ENCODE results near the gene KDM8.
"Not testable (repeated sequence)": the region's sequence is repeated elsewhere in the genome, so short reads cannot be mapped to it uniquely, and the experiment has no call there.

The KDM8 gene

GRCh38 chr16:27244363-27244755 is 41.0 kb downstream of the KDM8 start:
- DNase-seq = no peak

GRCh38 chr16:27245276-27246172 is 42.2 kb downstream of the KDM8 start:
- DNase-seq = peak in 3 of 14 donors; percentile 27 to 76 (median 34)

DNA sequence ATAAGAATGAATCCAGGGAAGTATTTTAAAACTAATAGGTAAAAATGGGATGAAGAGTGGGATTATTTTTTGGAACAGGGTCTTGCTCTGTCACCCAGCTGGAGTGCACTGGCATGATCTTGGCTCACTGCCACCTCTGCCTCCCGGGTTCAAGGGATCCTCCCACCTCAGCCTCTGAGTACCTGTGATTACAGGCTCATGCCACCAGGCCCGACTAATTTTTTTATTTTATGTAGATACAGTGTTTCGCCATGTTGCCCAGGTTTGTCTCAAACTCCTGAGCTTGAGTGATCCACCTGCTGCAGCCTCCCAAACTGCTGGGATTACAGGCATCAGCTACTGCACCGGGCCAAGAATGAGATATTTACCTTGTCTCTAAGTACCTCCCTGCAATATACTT is 43.1 kb downstream of the KDM8 start:
- no peak for DNase-seq

- not testable (repeated sequence) for DNase-seq
Measured at GRCh38 chr16:27247076-27247475, 43.8 kb downstream of the KDM8 start.

GRCh38 chr16:27248036-27248435 is 44.7 kb downstream of the KDM8 start:
- DNase-seq = no peak

GRCh38 chr16:27248886-27249285 is 45.6 kb downstream of the KDM8 start:
- not testable (repeated sequence) for DNase-seq

GRCh38 chr16:27251541-27252205 is 48.3 kb downstream of the KDM8 start:
- no peak for DNase-seq

DNA sequence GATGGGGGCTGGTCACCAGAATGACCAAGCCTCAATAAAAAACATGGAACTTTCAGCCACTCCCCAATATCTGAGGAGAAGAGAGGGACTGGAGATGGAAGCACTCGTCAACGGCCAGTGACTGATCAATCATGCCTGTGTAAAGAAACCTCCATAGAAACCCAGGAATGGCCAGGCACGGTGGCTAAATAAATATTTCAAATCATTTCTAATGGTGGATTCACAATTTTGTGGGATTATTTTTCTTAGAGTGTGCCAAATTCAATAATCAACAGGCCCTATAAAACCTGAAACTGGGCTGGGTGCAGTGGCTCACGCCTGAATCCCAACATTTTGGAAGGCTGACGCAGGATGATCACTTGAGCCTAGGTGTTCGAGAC is 48.9 kb downstream of the KDM8 start:
- DNase-seq = no peak

- DNase-seq = no peak
Measured at GRCh38 chr16:27253526-27253930, 50.2 kb downstream of the KDM8 start.

DNA sequence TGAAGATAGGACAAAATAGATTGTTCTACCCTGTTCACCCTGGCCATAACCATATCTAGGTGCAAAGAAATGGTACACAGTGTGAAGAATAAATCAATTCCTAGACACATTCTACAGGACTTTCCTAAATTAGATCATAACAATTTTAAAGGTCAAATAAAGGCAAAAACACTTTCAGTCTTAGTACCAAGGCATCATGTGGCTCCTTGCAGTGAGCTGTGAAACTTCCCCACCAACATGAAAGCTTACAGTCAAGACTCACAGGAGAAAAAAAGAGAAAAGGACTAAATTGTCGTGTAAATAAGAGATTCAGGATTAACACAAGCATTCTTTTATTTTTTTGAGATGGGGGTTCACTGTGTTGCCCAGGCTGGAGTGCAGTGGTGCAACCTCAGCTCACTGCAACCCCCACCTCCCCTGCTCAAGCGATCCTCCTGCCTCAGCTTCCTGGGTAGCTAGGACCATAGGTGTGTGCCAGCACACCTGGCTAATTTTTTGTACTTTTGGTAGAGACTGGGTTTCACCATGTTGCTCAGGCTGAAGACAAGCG is 51.0 kb downstream of the KDM8 start:
- DNase-seq = no peak

- no peak for DNase-seq
Measured at GRCh38 chr16:27256861-27257260, 53.5 kb downstream of the KDM8 start.

- DNase-seq = no peak
Measured at GRCh38 chr16:27257271-27257670, 53.9 kb downstream of the KDM8 start.

DNA sequence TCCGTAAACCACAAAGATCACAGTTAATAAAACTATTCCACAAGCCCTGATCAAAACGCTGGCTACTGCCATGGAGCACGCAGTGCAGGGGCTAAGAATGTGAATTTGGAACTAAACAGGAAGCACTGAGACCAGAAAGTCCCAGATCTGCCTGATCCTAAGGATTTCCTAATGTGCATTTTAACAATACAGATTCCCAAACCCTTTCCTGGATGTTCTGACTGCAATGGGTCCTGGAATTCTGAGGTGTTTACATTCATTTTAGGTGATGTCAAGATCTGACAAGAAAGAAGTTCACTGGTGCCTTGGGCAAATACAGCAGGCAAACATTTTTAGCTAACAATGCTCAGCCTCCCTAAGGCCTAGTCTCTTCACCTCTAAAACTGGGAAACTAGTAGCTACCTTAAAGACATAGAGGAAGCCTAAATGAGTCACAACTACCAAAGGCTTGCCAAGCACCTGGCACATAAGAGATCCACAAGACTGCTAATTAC is 55.0 kb downstream of the KDM8 start:
- DNase-seq = no peak

DNA sequence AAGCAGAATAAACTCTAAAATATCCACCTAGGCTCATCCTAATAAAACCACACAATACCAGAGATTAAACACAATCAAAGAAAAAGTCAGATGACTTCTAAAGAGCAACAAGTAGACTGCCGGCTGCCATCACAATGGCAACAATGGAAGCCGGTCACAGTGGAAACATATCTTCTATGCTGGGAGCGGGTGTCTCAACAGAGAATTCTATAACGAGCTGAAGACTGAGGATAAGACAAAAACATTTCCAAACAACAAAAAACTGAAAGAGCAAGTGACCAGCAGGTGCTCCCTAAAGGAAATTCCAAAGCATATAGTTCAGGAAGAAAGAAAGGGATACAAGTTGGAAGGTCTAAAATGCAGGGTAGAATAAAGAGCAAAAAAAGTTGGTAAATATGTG is 56.4 kb downstream of the KDM8 start:
- no peak for DNase-seq

- not testable (repeated sequence) for DNase-seq
Measured at GRCh38 chr16:27262904-27263423, 59.6 kb downstream of the KDM8 start.

- no peak for DNase-seq
Measured at GRCh38 chr16:27264151-27264550, 60.8 kb downstream of the KDM8 start.

- no peak for DNase-seq
Measured at GRCh38 chr16:27265982-27266381, 62.7 kb downstream of the KDM8 start.

DNA sequence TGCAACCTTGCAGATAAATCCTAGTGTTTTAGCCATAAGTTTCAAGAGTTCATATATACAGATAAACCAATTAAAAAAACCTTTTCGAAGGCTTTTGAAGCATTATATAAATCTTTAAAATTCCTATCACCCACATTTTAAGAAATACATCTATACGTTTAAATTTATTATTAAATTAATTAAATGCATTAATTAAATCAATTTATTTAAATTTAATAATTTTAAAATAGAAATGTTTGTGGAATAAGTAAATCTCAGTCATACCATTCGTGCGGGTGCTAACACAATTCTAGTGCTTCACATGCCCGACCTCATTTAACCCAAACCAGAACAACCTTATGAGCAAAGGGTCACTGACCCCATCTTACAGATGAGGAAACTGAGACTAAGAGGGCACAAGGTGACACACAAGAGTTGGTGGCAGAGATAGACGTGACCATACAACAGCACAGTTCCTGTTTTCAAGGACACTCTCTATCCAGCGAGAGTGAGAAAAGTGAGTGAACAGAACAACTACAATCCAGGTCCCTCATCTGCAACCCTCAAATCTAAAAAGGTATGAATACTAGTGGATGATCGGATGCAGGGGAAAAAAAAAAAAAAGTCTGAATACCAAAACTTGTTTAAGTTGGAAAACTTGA is 63.8 kb downstream of the KDM8 start:
- DNase-seq = no peak

- peak; percentile 59 to 93 (median 87) for DNase-seq
Measured at GRCh38 chr16:27268376-27269299, 65.3 kb downstream of the KDM8 start, which contains the start of gene NSMCE1. NSMCE1 (minus strand) TSS chr16:27268772; CDS start chr16:27257570, 11,202 bp downstream.

DNA sequence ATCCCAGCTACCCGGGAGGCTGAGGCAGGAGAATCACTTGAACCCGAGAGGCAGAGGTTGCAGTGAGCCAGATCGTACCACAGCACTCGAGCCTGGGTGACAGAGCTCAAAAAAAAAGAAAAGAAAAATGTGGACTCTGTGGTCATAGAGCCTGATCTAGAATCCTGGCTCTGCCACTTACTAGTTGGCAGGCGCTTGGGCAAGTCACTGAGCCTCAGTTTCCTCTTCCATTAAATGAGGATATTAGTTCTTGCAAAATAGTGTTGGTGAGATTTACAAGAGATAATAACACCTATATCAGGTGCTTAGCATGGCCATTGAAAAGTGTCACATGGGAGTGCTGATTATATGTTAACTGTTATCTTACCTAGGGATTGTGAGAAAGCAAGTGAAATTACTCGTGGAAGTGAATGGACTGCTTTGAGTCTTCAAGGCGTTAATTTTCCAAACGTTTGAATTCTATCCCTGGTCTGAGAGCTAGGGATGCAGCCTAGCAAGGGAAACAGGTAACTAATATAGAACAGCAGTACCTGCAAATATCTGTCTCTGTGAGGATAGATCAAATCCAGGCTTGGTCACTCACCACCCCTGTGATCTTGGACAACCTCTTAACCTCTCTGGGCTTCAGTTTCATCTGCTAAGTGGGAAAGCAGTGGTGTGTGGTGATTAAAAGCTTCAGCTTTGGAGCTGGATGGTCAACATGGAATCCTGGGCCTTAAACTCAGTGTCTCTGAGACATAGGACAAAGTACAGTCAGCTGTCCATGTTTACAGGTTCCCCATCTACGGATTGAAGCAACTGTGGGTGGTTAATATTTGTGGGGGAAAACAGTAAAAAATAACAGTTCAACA is 66.2 kb downstream of the KDM8 start:
- no peak for DNase-seq

Data from C1 segment of cervical spinal cord (tissue), 14 donors.